GM19238 (cell line): ENCODE results near the gene ART5.

Source experiments
- DNase-seq: peaks from one replicate; pipeline ENCODE4 v3.0.0; 2011; ENCODE audit warnings: low spot score; ENCODE audit not compliant: insufficient read length

ART5 gene

GRCh38 chr11:3641701-3642070 is at the start of gene ART5:
TSS of gene ART5 (minus strand) at chr11:3641992. CDS start at chr11:3641862, 130 bp downstream.
- no peak for DNase-seq

- DNase-seq = no peak
These were observed 45.0 kb upstream of the ART5 start for GRCh38 chr11:3686751-3687150.

- no peak for DNase-seq
These were observed 44.1 kb upstream of the ART5 start for GRCh38 chr11:3685923-3686322.

GRCh38 chr11:3684819-3685172 is 43.0 kb upstream of the ART5 start:
- DNase-seq = no peak

- no peak for DNase-seq
These were observed 42.5 kb upstream of the ART5 start for GRCh38 chr11:3684129-3684818.

- no peak for DNase-seq
These were observed 41.2 kb upstream of the ART5 start for GRCh38 chr11:3683039-3683438.

- no peak for DNase-seq
These were observed 37.3 kb upstream of the ART5 start for GRCh38 chr11:3679077-3679476.

GRCh38 chr11:3675971-3676370 is 34.2 kb upstream of the ART5 start:
- no peak for DNase-seq

GRCh38 chr11:3674189-3674588 is 32.4 kb upstream of the ART5 start:
- no peak for DNase-seq

GRCh38 chr11:3671334-3672254 is 29.8 kb upstream of the ART5 start, which contains the start of gene CHRNA10:
TSS of gene CHRNA10 (minus strand) at chr11:3671384. CDS start at chr11:3671312, 72 bp downstream.
- no peak for DNase-seq

GRCh38 chr11:3669742-3670183 is 28.0 kb upstream of the ART5 start:
- no peak for DNase-seq

- DNase-seq = no peak
These were observed 27.3 kb upstream of the ART5 start for GRCh38 chr11:3669128-3669527.

GRCh38 chr11:3667149-3668035 is 25.6 kb upstream of the ART5 start:
- DNase-seq = no peak

GRCh38 chr11:3666023-3666530 is 24.3 kb upstream of the ART5 start:
- no peak for DNase-seq

- no peak for DNase-seq
These were observed 23.7 kb upstream of the ART5 start for GRCh38 chr11:3665336-3666022.

- DNase-seq = no peak
These were observed 22.3 kb upstream of the ART5 start for GRCh38 chr11:3664032-3664630.

GRCh38 chr11:3662856-3663255 is 21.1 kb upstream of the ART5 start:
- no peak for DNase-seq

GRCh38 chr11:3660960-3661359 is 19.2 kb upstream of the ART5 start:
- no peak for DNase-seq

GRCh38 chr11:3659595-3660515 is 18.1 kb upstream of the ART5 start:
- DNase-seq = no peak
